Measurements from ENCODE around the gene PARD3.
"Not testable (repeated sequence)": the region's sequence is repeated elsewhere in the genome, so short reads cannot be mapped to it uniquely, and the experiment has no call there.

DNA sequence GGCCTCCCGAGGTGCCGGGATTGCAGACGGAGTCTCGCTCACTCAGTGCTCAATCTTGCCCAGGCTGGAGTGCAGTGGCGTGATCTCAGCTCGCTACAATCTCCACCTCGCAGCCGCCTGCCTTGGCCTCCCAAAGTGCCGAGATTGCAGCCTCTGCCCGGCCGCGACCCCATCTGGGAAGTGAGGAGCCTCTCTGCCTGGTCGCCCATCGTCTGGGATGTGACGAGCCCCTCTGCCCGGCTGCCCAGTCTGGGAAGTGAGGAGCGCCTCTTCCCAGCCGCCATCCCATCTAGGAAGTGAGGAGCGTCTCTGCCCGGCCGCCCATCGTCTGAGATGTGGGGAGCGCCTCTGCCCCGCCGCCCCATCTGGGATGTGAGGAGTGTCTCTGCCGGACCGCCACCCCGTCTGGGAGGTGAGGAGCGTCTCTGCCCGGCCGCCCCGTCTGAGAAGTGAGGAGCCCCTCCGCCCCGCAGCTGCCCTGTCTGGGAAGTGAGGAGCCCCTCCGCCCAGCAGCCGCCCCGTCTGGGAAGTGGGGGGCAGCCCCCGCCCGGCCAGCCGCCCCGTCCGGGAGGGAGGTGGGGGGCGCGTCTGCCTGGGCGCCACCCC is 462.4 kb downstream of the PARD3 start:
- not testable (repeated sequence) for TF ChIP-seq POLR2A (IDR thresholded peaks at IDR 0.05)
- TF ChIP-seq, protein P1, sequence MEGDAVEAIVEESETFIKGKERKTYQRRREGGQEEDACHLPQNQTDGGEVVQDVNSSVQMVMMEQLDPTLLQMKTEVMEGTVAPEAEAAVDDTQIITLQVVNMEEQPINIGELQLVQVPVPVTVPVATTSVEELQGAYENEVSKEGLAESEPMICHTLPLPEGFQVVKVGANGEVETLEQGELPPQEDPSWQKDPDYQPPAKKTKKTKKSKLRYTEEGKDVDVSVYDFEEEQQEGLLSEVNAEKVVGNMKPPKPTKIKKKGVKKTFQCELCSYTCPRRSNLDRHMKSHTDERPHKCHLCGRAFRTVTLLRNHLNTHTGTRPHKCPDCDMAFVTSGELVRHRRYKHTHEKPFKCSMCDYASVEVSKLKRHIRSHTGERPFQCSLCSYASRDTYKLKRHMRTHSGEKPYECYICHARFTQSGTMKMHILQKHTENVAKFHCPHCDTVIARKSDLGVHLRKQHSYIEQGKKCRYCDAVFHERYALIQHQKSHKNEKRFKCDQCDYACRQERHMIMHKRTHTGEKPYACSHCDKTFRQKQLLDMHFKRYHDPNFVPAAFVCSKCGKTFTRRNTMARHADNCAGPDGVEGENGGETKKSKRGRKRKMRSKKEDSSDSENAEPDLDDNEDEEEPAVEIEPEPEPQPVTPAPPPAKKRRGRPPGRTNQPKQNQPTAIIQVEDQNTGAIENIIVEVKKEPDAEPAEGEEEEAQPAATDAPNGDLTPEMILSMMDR (IDR thresholded peaks at IDR 0.05) = not testable (repeated sequence)
